ENCODE data around the gene ENGASE.

Gene ENGASE

DNA sequence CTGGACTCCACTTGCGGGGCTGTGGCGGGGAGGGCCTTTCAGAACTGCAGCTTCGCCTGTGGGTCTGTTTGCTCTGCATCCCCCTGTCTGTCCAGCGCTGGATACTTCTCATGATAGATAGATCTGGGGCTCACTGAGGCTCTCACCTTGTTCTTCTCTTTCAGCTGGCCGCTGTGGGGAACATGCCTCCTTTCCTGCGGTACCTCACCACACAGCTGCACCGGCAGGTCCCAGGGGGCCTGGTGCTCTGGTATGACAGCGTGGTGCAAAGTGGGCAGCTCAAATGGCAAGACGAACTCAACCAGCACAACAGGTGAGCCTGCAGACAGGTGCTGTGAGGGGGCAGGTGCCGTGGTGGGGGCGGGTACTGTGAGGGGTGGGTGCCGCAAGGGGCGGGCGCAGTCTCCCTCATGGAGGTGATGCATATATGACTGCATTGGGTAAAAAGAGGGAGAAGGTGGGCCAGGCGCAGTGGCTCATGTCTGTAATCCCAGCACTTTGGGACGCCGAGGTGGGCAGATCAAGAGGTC is 6.2 kb downstream of the ENGASE start:
- DNase-seq = no peak

DNA sequence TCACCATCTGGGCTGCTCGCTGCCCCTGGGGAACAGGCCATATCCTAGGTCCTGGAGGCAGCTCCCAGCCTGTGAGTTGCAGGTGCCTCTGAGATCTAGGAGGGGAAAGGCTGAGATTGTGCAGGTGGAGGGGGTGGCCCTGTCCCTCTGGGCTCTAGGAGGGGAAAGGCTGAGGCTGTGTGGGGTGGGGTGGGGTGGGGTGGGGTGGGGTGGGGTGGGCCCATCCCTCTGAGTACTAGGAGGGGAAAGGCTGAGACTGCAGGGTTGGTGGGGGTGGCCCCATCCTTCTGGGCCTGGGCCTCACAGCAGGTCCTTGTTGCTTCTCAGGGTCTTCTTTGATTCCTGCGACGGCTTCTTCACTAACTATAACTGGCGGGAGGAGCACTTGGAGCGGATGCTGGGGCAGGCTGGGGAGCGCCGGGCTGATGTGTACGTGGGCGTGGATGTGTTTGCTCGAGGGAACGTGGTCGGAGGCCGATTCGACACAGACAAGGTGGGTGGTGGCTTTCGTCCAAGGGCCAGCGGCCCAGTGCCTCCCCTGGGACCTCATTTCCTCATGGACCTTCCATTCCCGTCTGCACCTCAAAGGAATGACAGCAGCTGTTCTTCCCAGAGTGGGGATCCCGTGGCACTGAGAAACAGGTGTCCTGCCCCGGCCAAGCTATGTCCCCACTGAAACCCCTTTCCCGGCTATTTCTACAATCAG is 7.1 kb downstream of the ENGASE start:
- DNase-seq = no peak

DNA sequence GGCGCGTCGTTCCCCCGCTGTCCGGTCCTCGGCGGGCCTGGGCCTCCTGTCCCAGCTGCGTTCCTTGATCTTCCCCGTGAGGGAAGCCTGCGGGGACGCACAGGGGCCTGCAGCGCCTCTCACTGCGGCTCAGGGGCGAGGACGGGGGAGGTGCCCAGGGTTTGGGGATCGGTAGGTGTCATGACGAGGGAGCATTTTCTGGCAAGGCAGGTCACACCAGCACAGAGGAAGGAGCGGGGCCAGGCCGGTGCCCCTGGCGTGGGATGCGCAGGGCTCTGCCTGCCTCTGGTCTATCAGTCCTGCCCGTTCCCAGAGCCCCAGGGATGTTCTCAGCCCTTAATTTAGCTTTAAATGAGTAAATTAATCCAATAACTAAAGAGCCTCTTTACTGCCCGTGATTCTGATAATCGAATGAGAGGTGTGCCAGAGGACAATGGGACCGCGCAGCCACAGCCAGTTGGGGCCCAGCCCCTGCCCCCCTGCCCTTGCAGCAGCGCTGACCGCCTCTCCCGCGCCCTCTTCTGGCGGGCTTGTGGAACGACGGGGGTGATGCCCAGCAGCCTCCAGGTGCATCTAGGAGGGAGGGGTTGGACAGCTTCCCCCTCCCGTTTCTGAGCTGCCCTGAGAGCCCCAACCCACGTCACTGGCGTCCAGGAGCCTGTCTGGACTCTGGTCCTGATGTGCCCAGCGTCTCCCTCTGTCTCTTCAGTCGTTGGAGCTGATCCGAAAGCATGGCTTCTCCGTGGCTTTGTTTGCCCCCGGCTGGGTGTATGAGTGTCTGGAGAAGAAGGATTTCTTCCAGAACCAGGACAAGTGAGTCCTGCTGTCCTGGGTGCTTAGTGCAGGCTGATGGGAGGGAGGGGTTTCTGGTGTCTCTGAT is 7.9 kb downstream of the ENGASE start:
- peak; percentile 83 for DNase-seq

DNA sequence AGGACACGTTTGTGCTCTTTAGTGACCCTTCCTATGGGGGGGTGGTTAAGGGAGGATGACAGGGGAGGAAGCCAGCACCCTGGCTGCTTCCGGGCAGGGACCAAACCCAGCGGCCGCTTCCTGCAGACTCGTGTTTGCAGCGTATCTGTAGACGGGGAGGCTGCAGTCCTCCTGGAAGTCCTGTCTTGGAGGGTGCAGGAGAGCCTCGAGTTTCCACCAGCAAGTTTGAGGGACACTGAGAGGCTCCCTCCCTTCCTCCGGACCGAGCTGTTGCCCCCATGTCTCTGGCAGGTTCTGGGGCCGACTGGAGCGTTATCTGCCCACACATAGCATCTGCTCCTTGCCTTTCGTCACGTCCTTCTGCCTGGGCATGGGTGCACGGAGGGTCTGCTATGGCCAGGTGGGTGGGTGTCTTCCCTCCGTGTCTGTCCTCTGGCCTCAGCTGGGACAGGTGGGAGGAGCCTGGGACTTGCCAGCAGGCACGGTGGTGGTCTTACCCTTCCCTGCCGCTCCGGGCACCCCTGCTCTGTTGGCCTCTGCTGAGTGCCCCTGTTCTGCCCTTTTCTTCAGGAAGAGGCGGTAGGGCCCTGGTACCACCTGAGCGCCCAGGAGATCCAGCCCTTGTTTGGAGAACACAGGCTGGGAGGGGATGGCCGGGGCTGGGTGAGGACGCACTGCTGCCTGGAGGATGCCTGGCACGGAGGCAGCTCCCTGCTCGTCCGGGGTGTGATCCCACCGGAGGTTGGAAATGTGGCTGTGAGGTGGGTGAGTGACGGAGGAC is 8.8 kb downstream of the ENGASE start:
- DNase-seq = no peak

DNA sequence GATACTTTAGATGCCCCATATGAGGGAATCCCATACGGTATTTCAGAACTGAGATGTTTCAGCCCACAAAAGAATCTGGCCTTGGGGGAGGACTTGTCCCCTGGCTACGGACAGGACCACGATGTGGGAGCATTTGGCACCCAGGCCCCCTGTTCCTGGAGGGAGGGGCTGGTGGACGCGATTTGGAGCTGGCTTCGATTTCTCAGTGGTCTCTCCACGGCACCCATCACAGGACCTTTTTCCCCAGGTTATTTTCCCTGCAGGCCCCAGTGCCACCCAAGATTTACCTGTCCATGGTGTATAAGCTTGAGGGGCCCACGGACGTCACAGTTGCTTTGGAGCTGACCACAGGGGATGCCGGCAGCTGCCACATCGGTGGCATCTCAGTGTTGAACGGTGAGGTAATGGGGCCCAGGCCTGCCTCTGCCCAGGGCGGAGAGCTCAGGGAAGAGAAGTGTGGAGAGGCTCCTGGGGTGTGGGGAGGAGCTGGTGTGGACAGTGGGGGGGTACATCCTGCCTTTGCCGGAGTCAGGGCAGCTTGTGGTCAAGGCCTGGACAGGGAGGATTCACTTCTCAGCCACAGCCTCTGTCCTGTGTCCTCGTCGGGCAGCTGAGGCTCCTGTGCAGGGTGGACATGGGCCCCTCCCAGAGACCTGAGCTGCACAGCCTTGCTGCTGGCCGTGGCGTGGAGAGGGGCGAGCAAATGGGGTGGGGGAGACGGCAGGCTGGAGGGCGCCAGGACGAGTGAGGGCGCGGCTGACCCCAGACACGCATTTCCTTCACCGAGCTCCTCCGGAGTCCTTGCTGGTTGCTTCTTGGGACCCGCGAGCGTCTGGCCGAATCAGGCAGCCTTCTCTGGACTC is 9.9 kb downstream of the ENGASE start:
- DNase-seq = no peak

DNA sequence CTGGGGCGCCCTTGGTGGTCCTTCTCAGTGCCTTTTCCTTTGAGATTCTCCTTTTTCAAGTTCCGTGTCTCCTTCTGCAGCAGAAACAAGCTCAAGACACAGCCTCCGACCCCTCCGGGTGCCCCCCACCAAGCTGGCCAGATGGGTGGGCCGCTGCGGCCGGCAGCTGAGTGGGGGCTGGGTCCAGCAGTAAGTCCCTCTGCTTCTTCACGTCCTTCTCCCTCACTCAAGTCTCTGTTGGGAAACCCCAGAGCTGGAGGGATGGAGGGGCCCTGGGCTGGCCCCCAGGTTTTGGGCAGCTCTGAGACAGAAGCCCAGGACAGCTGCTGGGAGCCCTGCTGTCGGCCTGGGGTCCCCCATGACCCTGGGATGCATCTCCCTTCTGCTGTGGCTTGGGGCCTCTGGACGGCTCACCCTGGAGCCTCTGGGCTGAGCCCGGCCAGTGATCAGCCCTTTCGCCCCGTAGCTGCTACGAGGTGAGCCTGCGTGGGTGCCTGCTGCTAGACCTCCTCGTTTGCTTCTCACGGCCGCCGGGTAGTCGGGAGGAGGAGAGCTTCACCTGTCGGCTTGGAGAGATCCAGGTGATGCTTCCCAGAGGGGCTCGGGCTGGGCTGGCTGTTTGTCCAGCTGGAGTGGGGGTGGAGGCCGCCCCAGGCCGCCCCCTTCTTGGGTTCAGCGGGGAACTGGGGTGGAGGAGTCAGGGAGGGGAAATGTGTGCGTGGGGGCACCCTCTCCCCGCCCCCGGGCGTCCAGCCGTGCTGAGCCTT is 10.7 kb downstream of the ENGASE start:
- no peak for DNase-seq

DNA sequence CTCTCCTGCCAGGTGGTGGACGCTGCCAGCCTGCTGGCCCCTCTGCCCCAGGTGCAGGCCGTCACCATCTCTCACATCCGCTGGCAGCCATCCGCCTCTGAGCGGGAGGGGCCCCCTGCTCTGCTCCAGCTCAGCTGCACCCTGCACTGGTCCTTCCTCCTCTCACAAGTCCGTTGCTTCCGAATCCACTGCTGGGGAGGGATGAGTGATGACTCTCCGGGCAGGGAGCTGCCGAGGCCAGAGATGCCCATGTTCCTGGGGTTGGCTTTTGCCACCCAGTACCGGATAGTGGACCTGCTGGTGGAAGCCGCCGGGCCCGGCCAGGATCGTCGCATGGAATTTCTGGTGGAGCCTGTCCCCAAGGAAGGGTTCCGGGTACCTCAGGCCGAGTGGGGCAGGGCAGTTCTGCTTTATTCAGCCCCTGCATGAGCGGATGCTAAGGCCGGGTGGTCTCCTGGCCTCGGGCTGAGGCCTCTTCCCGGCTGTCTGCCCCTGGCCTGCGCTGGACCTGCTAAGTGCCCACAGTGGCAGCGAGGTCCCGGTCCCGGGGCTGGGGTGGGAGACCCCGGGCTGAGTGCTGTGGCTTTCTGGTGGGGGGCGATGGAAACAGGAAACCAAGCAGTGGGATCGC is 11.4 kb downstream of the ENGASE start:
- DNase-seq = no peak

DNA sequence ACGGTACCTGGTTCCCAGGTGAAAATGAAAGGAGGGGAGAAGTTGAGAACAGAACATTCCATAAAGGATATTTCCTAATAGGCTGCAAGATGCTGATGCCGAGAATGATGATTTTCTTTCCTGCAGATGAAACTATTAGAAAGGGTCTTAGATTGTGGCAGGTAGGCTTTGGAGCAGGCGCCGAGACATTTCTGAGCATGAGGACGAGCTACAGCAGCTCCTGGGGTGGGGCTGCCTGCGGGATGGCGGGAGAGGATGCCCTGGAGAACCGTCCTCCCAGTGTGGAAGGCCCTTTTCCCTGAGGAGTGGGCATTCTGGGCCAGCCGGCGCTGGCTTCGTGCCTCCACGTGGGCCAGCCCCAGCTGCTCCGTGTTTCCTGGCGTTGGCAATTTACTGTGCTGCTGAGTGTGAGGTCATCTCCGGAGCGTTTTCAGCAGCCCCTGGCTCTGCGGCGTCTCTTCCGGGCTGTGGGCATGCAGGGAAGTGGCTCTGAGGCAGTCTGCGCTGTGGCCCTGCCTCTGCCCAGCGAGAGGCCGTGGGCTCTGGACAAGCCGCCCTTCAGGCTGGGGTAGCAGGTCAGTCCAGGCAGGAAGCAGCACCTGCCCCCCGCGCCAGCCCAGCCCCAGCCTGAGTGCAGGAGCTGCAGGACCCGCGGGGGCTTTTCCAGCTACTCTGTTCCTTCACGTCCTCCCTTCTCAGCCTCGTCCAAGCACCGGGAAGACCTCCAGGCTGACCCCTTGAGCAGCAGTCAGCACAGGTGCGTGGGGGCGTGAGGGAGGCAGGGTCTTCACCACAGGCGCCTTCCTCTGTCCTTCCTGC is 12.2 kb downstream of the ENGASE start:
- no peak for DNase-seq

DNA sequence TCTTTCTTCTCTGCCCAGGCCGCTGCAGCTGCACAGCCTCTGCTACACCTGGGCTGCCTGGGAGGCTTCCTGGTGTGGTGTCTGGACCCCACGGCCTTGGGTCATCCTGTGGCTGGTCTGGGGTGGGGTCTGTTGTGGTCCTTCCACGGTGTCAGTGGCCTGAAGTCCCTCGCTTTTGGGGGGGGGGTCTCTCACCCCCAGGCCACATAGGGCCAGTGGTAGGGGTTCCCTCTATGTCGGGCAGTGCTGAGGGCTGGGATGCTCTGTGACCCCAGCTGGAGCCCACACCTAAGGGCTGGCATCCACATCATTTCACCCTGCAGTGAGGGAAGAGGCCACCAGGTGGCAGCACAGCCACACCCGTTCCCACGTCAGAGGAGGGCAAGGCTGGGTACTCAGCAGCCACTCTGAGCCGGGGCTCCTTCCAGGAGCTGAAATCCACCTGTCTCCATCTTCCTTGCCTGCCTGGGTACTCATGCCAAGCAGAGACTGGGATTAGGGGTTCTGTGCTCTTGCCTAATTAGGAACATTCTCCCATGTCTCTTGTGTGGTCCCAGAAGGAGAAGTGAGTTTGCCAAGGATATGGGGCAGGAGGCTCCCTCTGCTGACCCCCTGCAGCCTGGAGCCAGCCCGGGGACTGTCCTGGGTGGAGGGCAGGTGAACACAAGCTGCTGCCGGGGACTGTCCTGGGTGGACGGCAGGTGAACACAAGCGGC is 13.0 kb downstream of the ENGASE start:
- DNase-seq = peak; percentile 92

DNA sequence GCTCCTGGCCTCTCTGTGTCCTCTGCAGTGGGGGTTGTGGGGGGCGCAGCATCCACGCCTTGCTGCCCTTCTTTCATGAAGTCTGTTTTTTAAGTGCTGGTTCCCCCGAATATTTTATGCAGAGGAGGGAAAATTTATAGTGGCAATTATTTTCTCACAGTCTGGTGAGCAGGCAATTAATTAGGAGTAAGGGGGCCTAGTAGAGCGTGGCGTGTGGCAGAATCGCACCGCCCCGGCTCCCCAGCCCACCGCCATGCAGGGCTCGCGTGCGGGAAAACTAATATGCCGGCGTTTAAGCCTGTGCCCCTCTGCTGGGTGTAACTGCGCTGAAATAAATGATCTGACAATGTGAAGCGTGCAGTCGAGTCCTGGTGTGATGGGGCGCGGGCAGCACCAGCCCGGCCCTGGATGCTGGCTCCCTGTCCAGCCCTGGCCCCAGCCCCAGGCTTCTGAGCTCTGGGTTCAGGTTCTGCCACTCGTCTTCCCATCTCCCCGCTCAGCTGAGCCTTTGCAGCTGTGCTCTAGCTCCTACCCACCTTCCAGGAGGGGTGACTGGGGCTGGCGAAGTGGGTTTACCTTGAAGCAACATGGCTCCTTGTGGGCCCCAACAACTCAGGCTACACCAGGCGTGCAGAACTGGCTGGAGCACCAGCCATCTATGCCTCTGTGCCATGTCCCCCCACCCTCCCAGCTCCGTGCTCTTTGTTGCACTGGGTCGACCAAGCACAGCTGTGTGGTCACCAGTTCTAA is 13.8 kb downstream of the ENGASE start:
- DNase-seq = no peak

DNA sequence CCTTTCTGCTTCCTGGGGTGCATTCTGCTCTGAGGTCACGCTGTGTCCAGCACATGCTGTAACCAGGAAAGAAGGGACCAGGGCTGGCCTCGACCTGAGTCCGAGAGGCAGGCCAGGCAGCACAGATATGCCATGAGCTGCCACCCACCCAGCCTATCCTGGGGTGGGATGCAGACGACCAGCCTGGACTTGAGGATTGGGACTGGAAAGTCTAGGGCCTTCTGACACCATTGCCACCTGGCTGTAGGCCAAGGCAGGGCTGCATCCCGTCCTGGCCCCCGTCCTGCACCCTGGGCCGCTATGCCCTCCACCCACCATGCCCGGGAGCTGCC is 14.3 kb downstream of the ENGASE start:
- DNase-seq = no peak

DNA sequence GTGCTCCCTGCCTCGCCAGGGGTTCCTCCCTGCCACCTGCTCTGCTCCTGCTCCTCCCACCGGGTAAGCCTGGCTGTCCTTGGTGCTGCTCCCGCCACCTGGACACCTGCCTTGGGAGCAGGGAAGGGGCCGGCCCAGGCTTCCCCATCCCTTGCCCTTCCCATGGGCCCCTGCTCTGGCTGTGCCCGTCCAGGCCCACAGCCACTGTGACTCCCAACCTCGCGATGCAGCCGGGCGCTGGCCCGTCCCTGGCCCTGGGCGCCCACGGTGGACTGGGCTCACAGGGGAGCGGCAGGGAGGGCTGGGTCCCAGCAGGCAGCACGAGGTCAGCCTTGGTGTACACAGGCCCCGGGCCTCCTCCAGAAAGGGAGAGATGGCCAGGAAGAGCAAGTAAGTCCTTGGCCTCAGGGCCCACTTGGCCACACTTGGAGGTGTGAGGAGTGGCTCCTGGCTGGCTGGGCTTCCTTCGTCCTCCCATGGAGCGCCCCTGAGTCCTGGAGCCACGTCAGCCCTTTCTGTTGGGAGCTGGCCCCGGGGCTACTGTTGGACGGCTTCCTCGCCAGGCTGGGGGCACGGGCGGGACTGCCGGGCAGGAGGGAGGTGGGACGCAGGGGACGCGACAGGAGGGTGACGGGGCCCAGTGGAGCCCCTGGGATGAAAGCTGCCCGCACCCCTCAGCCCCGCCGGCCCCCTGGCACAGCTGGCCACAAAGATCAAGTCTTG is 15.3 kb downstream of the ENGASE start:
- DNase-seq = no peak

DNA sequence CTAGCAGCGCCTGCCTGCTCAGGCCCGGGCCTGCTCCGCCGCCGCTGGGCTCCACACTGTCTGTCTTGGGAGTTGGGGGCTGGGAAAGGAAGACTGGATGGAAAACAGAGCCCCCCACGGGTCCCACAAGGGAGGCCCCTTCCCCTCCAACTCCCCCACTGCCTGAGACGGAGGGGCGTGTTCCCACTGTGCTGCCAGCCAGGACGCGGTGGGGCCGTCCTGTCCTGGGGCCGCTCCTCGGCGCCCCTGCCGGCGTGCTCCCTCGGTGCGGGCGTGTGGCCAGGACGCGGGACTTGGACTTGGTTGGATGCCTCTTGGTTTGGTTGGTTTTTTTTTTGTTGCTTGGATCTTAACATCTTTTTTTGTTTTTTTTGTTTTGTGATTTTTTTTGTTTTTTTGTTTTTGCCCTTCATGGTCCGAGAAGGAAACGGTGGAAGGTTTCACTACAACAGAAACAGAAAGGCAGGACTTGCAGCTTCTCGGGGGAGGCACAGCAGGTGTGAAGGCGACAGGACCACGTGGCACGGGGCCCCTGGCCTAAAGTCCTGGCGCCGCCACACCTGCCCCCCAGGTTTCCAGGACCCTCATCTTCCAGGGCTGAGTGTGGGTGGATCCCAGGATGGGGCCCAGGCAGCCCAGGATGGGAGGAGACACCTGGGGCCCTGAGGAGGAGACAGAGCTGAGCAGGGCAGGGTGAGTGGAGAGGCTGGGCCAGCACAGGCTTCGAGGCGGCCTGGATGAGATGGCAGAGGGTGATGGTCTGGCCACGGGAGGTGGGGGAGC is 16.0 kb downstream of the ENGASE start:
- no peak for DNase-seq

DNA sequence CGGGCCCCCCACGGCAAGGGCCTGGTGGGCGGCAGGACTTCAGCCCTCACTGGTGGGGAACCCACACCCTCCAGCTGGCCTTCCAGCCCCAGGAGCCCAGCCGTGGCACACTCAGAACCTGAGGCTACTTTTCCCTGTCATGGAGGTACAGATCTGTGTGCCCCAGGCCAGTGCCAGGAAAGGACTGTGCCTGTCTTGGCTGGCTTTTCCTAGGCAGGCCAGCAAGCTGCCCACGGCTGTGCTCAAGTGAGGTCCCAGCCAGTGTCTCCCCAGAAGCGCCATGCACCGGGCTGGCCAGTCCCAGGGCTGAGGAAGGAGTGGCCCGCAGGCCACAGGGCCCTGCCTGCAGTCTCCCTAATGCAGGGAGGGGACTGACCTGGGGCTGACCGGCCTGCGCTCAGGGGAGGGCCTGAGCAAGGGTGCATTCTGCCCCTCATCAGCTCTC is 16.6 kb downstream of the ENGASE start:
- no peak for DNase-seq

DNA sequence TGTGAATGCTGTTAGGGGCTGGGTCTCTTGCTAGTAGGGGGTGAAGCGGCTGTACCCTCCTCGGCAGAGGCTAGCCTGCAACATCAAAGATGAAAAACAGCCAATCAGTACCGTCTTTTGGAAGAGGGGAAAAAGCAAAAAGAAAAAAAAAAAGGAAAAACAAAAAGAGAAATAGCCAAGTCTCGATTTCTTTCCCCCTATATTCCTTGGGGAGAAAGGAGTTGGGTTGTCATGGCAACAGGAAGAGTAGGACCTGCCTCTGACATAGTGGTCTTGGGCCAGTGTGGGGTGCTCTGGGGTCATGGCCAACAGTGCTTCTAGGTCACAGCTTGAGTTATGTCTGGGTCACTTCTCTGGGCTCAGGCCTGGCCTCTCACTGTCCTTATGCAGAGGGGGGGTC is 17.9 kb downstream of the ENGASE start:
- DNase-seq = no peak

DNA sequence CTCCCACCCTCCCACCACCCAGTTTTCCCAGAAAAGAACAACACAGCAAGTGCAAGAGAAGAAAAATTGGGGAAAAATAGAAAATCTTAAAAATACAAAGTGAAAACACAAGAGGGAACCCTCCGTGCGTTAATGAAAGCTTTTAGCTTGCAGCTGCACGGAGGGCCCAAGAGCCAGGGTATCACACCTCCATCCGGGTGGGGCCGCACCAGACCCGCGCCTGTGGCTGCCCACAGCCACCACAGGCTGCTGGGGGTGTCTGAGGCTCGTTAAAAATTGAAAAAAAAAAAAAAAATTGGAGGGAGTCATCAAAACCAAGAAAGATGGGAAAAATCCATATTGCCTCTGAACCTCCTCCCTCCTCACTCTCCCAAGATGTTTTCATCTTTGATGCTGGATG is 18.6 kb downstream of the ENGASE start:
- DNase-seq = no peak

DNA sequence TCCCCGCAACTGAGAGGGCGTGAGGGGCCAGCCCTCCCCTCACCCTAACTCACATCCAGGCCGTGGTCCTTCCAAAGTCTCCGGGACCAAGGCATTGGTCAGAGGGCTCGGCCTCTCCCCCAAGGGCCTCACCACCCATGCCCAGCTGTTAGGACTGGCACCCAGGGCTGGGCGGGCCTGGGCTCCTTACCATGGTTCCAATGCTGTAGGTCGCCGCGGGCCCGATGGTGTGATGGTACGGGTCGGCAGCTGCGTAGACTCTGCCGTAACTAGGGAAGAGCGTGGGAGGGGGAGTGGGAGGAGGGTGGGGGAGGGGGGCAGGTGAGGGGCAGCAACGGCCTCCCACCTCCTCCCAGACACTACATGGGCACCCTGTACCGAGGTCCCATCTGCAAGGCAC is 19.6 kb downstream of the ENGASE start:
- no peak for DNase-seq
